ENCODE data around the gene P2RX6.

DNA sequence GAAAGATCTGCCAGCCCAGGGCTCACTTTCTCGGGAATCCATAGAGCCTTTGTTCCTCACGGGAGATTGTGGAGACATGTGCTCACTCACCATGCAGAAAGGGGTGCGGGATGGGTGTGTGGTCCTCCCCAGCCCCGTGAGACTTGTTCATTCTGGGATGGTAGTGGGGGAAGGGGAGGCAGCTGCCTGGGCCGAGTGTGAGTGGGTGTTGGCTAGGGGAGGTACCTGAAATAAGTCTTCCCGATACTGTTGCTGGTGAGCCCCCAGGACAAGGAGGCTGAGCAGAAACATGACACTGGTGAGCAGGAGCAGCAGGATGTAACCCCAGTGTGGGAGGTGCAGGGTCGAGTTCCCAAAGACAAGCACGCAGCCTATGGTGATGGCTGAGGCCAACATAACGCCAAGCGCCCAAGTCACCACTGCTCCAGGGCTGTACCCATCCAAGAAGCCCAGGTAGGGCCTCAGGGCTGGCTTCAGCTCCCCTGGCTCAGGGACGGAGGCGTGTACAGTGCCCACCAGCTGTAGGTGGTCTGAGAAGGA, 14.6 kb downstream of the P2RX6 start:
- TF ChIP-seq, protein P1, sequence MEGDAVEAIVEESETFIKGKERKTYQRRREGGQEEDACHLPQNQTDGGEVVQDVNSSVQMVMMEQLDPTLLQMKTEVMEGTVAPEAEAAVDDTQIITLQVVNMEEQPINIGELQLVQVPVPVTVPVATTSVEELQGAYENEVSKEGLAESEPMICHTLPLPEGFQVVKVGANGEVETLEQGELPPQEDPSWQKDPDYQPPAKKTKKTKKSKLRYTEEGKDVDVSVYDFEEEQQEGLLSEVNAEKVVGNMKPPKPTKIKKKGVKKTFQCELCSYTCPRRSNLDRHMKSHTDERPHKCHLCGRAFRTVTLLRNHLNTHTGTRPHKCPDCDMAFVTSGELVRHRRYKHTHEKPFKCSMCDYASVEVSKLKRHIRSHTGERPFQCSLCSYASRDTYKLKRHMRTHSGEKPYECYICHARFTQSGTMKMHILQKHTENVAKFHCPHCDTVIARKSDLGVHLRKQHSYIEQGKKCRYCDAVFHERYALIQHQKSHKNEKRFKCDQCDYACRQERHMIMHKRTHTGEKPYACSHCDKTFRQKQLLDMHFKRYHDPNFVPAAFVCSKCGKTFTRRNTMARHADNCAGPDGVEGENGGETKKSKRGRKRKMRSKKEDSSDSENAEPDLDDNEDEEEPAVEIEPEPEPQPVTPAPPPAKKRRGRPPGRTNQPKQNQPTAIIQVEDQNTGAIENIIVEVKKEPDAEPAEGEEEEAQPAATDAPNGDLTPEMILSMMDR (IDR thresholded peaks at IDR 0.05), result no peak
- TF ChIP-seq POLR2A (IDR thresholded peaks at IDR 0.05), result no peak

Measured in uterus (tissue), 2 donors.